K562 (cell line): ENCODE results near the gene KCND3. TPM values are rescaled to one million over a fixed set of nuclear protein-coding genes. Genes with fewer than 3 reads are reported as not detected.
A peak's percentile ranks its signal among the peaks of the same experiment; 100 is the strongest.

Experiments used
- ARHGAP35 ChIP-seq: fragments of 450-650 bp; IDR thresholded peaks from 2 replicates; pipeline ENCODE4 v1.6.1; 2018; ENCODE audit not compliant: partially characterized antibody
- ETV1 ChIP-seq: fragments of 450-650 bp; conservative IDR thresholded peaks from 2 replicates; pipeline ENCODE4 v1.6.1; 2016; ENCODE audit warnings: missing genetic modification characterization, control low read depth, low read depth, missing compliant biosample characterization
- GABPA ChIP-seq: fragments of 200-800 bp; sonication (Bioruptor generic); conservative IDR thresholded peaks from 2 replicates; pipeline ENCODE4 v1.6.1; 2016; ENCODE audit warnings: low read depth, missing genetic modification characterization, missing compliant biosample characterization
- GABPB2 ChIP-seq: fragments of 250-450 bp; sonication (Bioruptor Pico); conservative IDR thresholded peaks from 2 replicates; pipeline ENCODE4 v1.5.1; 2021; ENCODE audit warnings: mild to moderate bottlenecking
- HMG20A ChIP-seq: fragments of 450-650 bp; formaldehyde crosslinking; conservative IDR thresholded peaks from 2 replicates; pipeline ENCODE4 v1.4.0; 2020; ENCODE audit warnings: mild to moderate bottlenecking, mixed read lengths
- L3MBTL2 ChIP-seq: fragments of 450-650 bp; IDR thresholded peaks from 2 replicates; pipeline ENCODE4 v1.6.1; 2016; ENCODE audit warnings: mild to moderate bottlenecking, moderate library complexity
- NR0B1 ChIP-seq: fragments of 450-650 bp; IDR thresholded peaks from one replicate; pipeline ENCODE4 v1.6.1; 2018; ENCODE audit warnings: mild to moderate bottlenecking, moderate library complexity; ENCODE audit not compliant: partially characterized antibody
- POU5F1 ChIP-seq: fragments of 150-350 bp; IDR thresholded peaks from 2 replicates; pipeline ENCODE4 v1.6.1; 2014; ENCODE audit warnings: borderline replicate concordance, low read length, low read depth, mild to moderate bottlenecking; ENCODE audit not compliant: partially characterized antibody
- PPARD ChIP-seq: fragments of 250-450 bp; sonication (Bioruptor Pico); IDR thresholded peaks from 2 replicates; pipeline ENCODE4 v1.8.0; 2022; ENCODE audit warnings: inconsistent platforms, mild to moderate bottlenecking, moderate library complexity
- RNF2 ChIP-seq: sonication (generic); IDR thresholded peaks from 2 replicates; pipeline ENCODE4 v1.6.1; 2016
- SMARCA5 ChIP-seq: fragments of 450-650 bp; IDR thresholded peaks from 2 replicates; pipeline ENCODE4 v1.6.1; 2016
- SRSF3 ChIP-seq: fragments of 200-400 bp; formaldehyde crosslinking; IDR thresholded peaks from 2 replicates; pipeline ENCODE4 v1.6.1; 2016; ENCODE audit warnings: mild to moderate bottlenecking, low read length, moderate library complexity; ENCODE audit not compliant: insufficient read depth
- TEAD4 ChIP-seq, 2 experiments: sonication (generic) in 1 of 2; formaldehyde crosslinking in 1 of 2; IDR thresholded peaks; 2 replicates each; pipeline versions ENCODE4 v1.6.1 to v1.8.0; 2012 to 2022; ENCODE audit warnings: borderline replicate concordance in 1 of 2, inconsistent platforms in 1 of 2, low read length in 1 of 2, mild to moderate bottlenecking in 1 of 2, missing genetic modification reagents in 1 of 2
- XRCC3 ChIP-seq: fragments of 450-650 bp; IDR thresholded peaks from 2 replicates; pipeline ENCODE4 v1.6.1; 2017; ENCODE audit warnings: mild to moderate bottlenecking, moderate library complexity
- ZBTB1 ChIP-seq: sonication (generic); formaldehyde crosslinking; IDR thresholded peaks from 2 replicates; pipeline ENCODE4 v1.8.1; 2023; ENCODE audit warnings: missing genetic modification reagents, low read depth, mild to moderate bottlenecking, borderline replicate concordance
- ZFP30 ChIP-seq: fragments of 250-450 bp; sonication (Bioruptor Pico); IDR thresholded peaks from 2 replicates; pipeline ENCODE4 v1.8.0; 2022; ENCODE audit warnings: moderate library complexity, mild to moderate bottlenecking, inconsistent platforms, borderline replicate concordance
- ZFP36 ChIP-seq: fragments of 150-350 bp; IDR thresholded peaks from 2 replicates; pipeline ENCODE4 v1.6.1; 2018; ENCODE audit warnings: low read length, low read depth; ENCODE audit not compliant: partially characterized antibody
- ZNF217 ChIP-seq: sonication (generic); formaldehyde crosslinking; IDR thresholded peaks from 2 replicates; pipeline ENCODE4 v1.8.0; 2022; ENCODE audit warnings: mild to moderate bottlenecking, missing genetic modification reagents
- ZNF57 ChIP-seq: fragments of 450-650 bp; formaldehyde crosslinking; IDR thresholded peaks from 2 replicates; pipeline ENCODE4 v1.4.0; 2020; ENCODE audit warnings: mild to moderate bottlenecking, moderate library complexity
- ZNF696 ChIP-seq: fragments of 250-450 bp; sonication (Bioruptor Pico); conservative IDR thresholded peaks from 2 replicates; pipeline ENCODE4 v1.4.0; 2020; ENCODE audit warnings: mild to moderate bottlenecking, moderate library complexity
- ZNF699 ChIP-seq: fragments of 250-450 bp; sonication (Bioruptor Pico); IDR thresholded peaks from 2 replicates; pipeline ENCODE4 v1.8.0; 2021; ENCODE audit warnings: mild to moderate bottlenecking, moderate library complexity; ENCODE audit not compliant: insufficient replicate concordance
- polyA plus RNA-seq, 8 experiments: library from polyadenylated mRNA; depleted of rRNA in 4 of 8; stranded (reverse) in 5 of 8; unstranded in 3 of 8; fragments of >200 nt; fragmentation: Nextera tagmentation in 2 of 8; fragmentation: Illumina TruSeq in 1 of 8; extraction: Ambion mirVana in 2 of 8; extraction: Trizol in 1 of 8; gene quantifications; 2 replicates each; pipeline versions ENCODE4 v1.2.1 to v1.2.3, GENCODE V29; 2011 to 2014; ENCODE audit warnings: inconsistent platforms in 1 of 8, missing spikeins in 1 of 8
- total RNA-seq, 7 experiments: library from RNA; depleted of rRNA in 6 of 7; stranded (reverse); fragments of >200 nt in 6 of 7; fragmentation: Illumina TruSeq in 2 of 7; extraction: Trizol in 2 of 7; gene quantifications; 2 replicates each; pipeline versions ENCODE4 v1.2.1 to v1.2.3, GENCODE V29; 2011 to 2021; ENCODE audit warnings: low replicate concordance in 1 of 7
- TF ChIP-seq, protein P1 (sequence below): fragments of 250-450 bp; sonication (Bioruptor Pico); IDR thresholded peaks from 2 replicates; pipeline ENCODE4 v1.5.0; 2021
- TF ChIP-seq, protein P2 (sequence below): fragments of 250-450 bp; sonication (Bioruptor Pico); IDR thresholded peaks from 2 replicates; pipeline ENCODE4 v1.8.0; 2022; ENCODE audit warnings: moderate library complexity, mild to moderate bottlenecking, inconsistent platforms

KCND3 gene
- total and polyA plus RNA-seq, 9 of the 15 experiments (the other 6 are each of a cell fraction or from before 2014, with no cell fraction given): not detected

DNA sequence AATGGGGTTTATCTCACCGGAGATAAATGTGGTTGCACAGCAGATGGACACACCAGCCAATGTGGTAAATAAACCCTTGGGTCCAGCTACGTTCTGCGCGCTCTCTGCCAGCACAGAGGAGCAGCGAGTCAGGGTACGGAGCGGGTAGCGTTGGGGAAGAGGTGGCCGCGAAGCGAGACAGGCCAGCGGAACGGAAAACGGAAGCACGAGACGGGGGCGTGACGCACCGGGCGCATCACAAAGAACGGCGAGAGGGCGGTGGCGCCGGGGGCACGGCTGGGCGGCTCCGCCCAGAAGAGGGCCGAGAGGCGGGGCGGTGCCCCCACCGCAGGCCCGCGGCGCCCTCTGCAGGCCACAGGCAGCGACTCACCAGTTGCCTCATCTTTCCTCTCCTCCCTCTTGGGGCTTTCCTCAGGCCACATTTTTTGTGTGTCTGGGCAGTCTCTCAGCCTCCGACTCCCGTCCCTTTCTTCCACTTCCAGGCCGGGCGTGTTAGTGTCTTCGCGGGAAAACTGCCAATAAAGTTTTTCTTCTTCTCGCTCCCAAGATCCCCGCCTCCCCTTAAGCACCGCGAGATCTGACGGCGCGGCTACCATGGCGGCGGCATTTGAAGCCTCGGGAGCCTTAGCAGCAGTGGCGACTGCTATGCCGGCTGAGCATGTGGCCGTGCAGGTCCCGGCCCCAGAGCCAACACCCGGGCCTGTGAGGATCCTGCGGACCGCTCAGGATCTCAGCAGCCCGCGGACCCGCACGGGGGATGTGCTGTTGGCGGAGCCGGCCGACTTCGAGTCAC is 233.9 kb downstream of the KCND3 start, which contains the start of gene DDX20 (continued):
- TF ChIP-seq ZNF57 (CRISPR knock-in tag) (0 out of 2 replicates have a peak, but pooled peaks have one; percentile 61), PPARD (CRISPR knock-in tag) (no peak), ARHGAP35 (peak; percentile 95), RNF2 (no peak; the same call in none of the 2 replicates), GABPA (tag) (peak; percentile 91), ETV1 (tag) (peak; percentile 66; the same call in 1 of the 2 replicates), NR0B1 (no peak), ZFP36 (no peak), ZNF696 (no peak), HMG20A (CRISPR knock-in tag) (no peak), GABPB2 (no peak), L3MBTL2 (peak; percentile 91), SRSF3 (no peak), POU5F1 (no peak), ZFP30 (CRISPR knock-in tag) (no peak), XRCC3 (no peak), TEAD4 (IDR thresholded peaks at IDR 0.05; ENCODE audit: low read length) (peak; percentile 42), TEAD4 (CRISPR knock-in tag; IDR thresholded peaks at IDR 0.05; ENCODE audit: borderline replicate concordance) (no peak), ZNF217 (CRISPR knock-in tag) (no peak), SMARCA5 (no peak), ZBTB1 (CRISPR knock-in tag) (peak; percentile 58; the same call in 1 of the 2 replicates), ZNF699 (CRISPR knock-in tag) (no peak)
- TF ChIP-seq, protein P1, sequence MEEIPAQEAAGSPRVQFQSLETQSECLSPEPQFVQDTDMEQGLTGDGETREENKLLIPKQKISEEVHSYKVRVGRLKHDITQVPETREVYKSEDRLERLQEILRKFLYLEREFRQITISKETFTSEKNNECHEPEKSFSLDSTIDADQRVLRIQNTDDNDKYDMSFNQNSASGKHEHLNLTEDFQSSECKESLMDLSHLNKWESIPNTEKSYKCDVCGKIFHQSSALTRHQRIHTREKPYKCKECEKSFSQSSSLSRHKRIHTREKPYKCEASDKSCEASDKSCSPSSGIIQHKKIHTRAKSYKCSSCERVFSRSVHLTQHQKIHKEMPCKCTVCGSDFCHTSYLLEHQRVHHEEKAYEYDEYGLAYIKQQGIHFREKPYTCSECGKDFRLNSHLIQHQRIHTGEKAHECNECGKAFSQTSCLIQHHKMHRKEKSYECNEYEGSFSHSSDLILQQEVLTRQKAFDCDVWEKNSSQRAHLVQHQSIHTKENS (CRISPR knock-in tag): no peak
- TF ChIP-seq, protein P2, sequence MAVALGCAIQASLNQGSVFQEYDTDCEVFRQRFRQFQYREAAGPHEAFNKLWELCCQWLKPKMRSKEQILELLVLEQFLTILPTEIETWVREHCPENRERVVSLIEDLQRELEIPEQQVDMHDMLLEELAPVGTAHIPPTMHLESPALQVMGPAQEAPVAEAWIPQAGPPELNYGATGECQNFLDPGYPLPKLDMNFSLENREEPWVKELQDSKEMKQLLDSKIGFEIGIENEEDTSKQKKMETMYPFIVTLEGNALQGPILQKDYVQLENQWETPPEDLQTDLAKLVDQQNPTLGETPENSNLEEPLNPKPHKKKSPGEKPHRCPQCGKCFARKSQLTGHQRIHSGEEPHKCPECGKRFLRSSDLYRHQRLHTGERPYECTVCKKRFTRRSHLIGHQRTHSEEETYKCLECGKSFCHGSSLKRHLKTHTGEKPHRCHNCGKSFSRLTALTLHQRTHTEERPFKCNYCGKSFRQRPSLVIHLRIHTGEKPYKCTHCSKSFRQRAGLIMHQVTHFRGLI (CRISPR knock-in tag): no peak
